ENCODE data around the gene CPHXL. TPM values are rescaled to one million over a fixed set of nuclear protein-coding genes. Genes with fewer than 3 reads are reported as not detected.

CPHXL gene
- total RNA-seq, 1 donor: not detected

GRCh38 chr16:75742424-75743047 is 16.2 kb upstream of the CPHXL start:
- H3K4me3 ChIP-seq (ENCODE audit: low read depth, low read length): no peak overlapping the region
- TF ChIP-seq, protein P1, sequence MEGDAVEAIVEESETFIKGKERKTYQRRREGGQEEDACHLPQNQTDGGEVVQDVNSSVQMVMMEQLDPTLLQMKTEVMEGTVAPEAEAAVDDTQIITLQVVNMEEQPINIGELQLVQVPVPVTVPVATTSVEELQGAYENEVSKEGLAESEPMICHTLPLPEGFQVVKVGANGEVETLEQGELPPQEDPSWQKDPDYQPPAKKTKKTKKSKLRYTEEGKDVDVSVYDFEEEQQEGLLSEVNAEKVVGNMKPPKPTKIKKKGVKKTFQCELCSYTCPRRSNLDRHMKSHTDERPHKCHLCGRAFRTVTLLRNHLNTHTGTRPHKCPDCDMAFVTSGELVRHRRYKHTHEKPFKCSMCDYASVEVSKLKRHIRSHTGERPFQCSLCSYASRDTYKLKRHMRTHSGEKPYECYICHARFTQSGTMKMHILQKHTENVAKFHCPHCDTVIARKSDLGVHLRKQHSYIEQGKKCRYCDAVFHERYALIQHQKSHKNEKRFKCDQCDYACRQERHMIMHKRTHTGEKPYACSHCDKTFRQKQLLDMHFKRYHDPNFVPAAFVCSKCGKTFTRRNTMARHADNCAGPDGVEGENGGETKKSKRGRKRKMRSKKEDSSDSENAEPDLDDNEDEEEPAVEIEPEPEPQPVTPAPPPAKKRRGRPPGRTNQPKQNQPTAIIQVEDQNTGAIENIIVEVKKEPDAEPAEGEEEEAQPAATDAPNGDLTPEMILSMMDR (IDR thresholded peaks at IDR 0.05; ENCODE audit: insufficient read depth, low read length): no peak
- no peak for DNase-seq (ENCODE audit: low read depth)

DNA sequence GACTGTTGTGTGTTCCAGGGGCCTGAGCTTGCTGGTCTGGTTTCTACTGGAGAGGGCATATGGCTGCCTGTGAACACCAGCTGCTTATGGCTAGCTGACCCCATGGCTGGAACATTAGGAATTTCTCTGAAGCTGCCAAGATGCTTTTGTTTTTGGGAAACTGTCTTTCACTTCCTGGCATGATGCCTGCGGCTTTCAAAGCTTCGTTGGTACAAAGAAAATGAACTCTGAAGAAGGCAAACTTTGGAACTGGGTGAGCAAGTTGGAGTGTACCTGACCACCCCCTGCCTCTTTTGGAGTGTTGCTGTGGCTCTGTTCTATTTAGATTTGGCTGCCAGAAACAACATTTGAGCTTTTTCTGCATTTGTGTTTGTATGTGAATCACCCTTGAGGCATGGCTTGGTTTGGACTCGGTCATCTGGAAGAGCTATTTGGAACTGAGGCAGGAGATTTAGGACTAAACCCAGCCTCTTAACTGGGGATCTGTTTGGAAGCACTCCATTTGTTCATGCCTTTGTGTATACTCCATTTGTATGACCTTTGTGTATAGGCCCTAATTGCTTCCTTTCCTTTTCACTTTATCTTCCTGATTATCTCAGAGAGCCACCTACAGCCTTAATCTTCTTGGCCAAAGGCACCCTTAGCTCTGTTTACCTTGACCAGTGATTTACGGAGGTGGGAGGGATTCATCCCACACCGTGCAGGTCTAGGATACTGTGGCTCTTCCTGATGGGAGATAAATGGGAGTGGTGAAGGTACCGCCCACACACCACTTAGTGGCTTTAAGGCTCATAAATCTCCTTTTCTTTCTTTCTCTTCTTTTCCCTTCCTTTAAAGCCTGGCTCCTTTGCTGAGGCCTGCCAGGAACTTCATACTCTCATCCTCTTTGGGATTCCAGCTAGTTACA is 7.3 kb upstream of the CPHXL start:
- no peak overlapping the region for H3K4me3 ChIP-seq (ENCODE audit: low read depth, low read length)
- DNase-seq (ENCODE audit: low read depth): peak; percentile 97
- TF ChIP-seq, protein P1 (IDR thresholded peaks at IDR 0.05; ENCODE audit: insufficient read depth, low read length): no peak

GRCh38 chr16:75732871-75733270 is 6.6 kb upstream of the CPHXL start:
- TF ChIP-seq, protein P1 (IDR thresholded peaks at IDR 0.05; ENCODE audit: insufficient read depth, low read length): no peak
- no peak for DNase-seq (ENCODE audit: low read depth)
- no peak overlapping the region for H3K4me3 ChIP-seq (ENCODE audit: low read depth, low read length)

- no peak overlapping the region for H3K4me3 ChIP-seq (ENCODE audit: low read depth, low read length)
- no peak for DNase-seq (ENCODE audit: low read depth)
- TF ChIP-seq, protein P1 (IDR thresholded peaks at IDR 0.05; ENCODE audit: insufficient read depth, low read length): no peak
These were observed 931 bp upstream of the CPHXL start for GRCh38 chr16:75727221-75727620.

- DNase-seq (ENCODE audit: low read depth): no peak
- no peak overlapping the region for H3K4me3 ChIP-seq (ENCODE audit: low read depth, low read length)
- TF ChIP-seq, protein P1 (IDR thresholded peaks at IDR 0.05; ENCODE audit: insufficient read depth, low read length): no peak
These were observed 7.8 kb downstream of the CPHXL start for GRCh38 chr16:75718452-75718851.

DNA sequence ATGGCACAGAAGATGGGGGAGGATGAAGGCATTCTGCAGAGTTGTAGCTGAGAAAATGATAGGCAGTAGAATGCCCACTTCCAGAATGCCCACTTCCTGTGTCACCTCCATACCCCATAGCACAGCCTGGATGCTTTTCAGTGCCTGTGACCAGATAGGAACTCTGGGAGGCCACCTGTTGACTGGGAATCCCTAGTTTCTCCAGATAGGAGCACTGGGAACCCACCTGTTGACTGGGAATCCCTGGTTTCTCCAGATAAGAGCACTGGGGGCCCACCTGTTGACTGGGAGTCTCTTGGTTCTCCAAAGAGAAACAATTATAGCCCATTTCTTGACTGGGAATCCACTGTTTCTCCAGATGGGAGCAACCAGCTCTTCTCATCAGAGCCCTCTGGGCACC is 11.6 kb downstream of the CPHXL start:
- H3K4me3 ChIP-seq (ENCODE audit: low read depth, low read length): no peak overlapping the region
- no peak for DNase-seq (ENCODE audit: low read depth)
- TF ChIP-seq, protein P1 (IDR thresholded peaks at IDR 0.05; ENCODE audit: insufficient read depth, low read length): no peak

Measured in fibroblast of the aortic adventitia (primary cell).